ENCODE measurements around the gene SALL4.

DNA sequence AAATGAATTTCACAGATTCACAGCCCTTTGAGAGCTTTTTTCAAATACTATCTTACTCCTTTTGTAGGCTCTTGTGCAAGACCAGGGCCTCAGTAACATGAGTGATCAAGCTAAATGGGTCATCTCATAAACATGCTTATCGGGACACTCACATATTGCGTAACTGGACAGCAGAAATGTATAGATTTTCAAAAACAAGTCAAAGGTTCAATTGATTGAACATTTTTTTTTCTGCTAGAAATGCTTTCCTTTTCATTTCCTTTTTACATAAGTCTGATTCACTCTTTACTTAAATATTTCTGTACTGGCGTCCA lies 8.7 kb upstream of the SALL4 start:
- TF ChIP-seq, protein P1, sequence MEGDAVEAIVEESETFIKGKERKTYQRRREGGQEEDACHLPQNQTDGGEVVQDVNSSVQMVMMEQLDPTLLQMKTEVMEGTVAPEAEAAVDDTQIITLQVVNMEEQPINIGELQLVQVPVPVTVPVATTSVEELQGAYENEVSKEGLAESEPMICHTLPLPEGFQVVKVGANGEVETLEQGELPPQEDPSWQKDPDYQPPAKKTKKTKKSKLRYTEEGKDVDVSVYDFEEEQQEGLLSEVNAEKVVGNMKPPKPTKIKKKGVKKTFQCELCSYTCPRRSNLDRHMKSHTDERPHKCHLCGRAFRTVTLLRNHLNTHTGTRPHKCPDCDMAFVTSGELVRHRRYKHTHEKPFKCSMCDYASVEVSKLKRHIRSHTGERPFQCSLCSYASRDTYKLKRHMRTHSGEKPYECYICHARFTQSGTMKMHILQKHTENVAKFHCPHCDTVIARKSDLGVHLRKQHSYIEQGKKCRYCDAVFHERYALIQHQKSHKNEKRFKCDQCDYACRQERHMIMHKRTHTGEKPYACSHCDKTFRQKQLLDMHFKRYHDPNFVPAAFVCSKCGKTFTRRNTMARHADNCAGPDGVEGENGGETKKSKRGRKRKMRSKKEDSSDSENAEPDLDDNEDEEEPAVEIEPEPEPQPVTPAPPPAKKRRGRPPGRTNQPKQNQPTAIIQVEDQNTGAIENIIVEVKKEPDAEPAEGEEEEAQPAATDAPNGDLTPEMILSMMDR (IDR thresholded peaks at IDR 0.05): no peak
- TF ChIP-seq EP300 (IDR thresholded peaks at IDR 0.05): no peak
